HUES6 (cell line): ENCODE measurements around the gene NIPBL.
"Not testable (repeated sequence)": the region's sequence is repeated elsewhere in the genome, so short reads cannot be mapped to it uniquely, and the experiment has no call there.

Experiments used
- H3K27ac ChIP-seq: 2 replicates; pipeline ENCODE4 v1.7.0; 2013; ENCODE audit warnings: low read depth, mild to moderate bottlenecking, low read length, inconsistent platforms
- H3K27me3 ChIP-seq: 2 replicates; pipeline ENCODE4 v1.6.1; 2013; ENCODE audit warnings: low read length; ENCODE audit not compliant: control insufficient read depth, insufficient read depth
- H3K36me3 ChIP-seq: 2 replicates; pipeline ENCODE4 v1.6.1; 2013; ENCODE audit warnings: low read length; ENCODE audit not compliant: control insufficient read depth, insufficient read depth
- H3K4me1 ChIP-seq: 2 replicates; pipeline ENCODE4 v1.6.1; 2013; ENCODE audit warnings: low read length; ENCODE audit not compliant: control insufficient read depth, insufficient read depth
- H3K4me3 ChIP-seq: 2 replicates; pipeline ENCODE4 v1.5.1; 2013; ENCODE audit warnings: low read depth, low read length
- H3K9ac ChIP-seq: one replicate; pipeline ENCODE4 v1.6.1; 2013; ENCODE audit warnings: mild to moderate bottlenecking, low read length
- H3K9me3 ChIP-seq: 2 replicates; pipeline ENCODE4 v1.6.1; 2013; ENCODE audit warnings: low read depth, low read length; ENCODE audit not compliant: control insufficient read depth, insufficient read depth

Gene NIPBL

DNA sequence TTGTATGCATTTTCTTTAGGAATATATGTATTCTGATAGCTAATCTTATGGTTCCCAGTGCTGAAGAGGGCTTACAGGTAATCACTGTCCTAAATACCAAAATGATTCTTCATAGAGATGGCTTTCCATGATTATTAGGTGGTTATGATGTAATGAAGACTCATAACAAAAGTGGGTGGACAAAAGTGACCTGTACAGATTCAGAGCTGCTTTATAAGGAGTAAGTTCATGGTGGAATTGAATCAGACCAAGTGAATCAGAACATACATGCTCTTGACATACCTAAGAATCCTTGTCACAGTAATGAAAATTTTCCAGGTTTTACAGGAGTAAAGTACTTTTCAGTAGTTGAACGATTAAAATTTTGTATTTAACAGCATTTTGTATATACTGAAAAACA lies 105.6 kb downstream of the NIPBL start:
- peaks cover 17% of the 10 kb centered on the region for H3K36me3 ChIP-seq
- H3K9me3 ChIP-seq = no peaks in the 10 kb centered on the region
- H3K4me3 ChIP-seq = no peak overlapping the region
- H3K9ac ChIP-seq = no peak overlapping the region
- no peaks in the 10 kb centered on the region for H3K4me1 ChIP-seq
- H3K27me3 ChIP-seq = no peaks in the 10 kb centered on the region
- H3K27ac ChIP-seq = no peak overlapping the region

- Histone ChIP-seq H3K9ac (no peak overlapping the region), H3K36me3 (peaks cover 17% of the 10 kb centered on the region), H3K27ac (no peak overlapping the region), H3K27me3 (no peaks in the 10 kb centered on the region), H3K9me3 (no peaks in the 10 kb centered on the region), H3K4me3 (no peak overlapping the region), H3K4me1 (no peaks in the 10 kb centered on the region)
Observed at GRCh38 chr5:36985387-36985786, 108.8 kb downstream of the NIPBL start.

DNA sequence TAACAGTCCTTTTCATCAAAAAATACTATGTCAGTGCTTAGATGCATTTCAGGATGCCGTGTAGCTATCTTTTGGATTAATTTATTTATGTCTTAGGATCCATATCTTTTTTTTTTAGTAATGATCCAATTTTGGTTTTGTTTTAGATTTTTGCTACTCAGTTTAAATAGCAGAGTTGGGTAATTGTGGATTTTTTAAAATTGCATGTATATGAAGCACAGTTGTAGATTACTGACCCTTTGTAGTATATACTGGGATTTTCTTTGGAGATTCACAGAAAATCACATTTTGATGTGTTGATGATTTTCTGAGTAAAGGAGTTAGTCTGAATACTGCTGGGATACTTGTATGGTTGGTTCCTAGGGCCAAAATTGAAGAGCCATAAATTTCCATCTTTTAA lies 111.8 kb downstream of the NIPBL start:
- peaks cover 17% of the 10 kb centered on the region for H3K36me3 ChIP-seq
- no peaks in the 10 kb centered on the region for H3K9me3 ChIP-seq
- H3K27ac ChIP-seq = no peak overlapping the region

GRCh38 chr5:36998578-36998977 lies 122.0 kb downstream of the NIPBL start:
- H3K27ac ChIP-seq = no peak overlapping the region
- no peaks in the 10 kb centered on the region for H3K4me1 ChIP-seq
- peaks cover 48% of the 10 kb centered on the region for H3K36me3 ChIP-seq
- no peak overlapping the region for H3K9ac ChIP-seq
- H3K27me3 ChIP-seq = no peaks in the 10 kb centered on the region
- no peaks in the 10 kb centered on the region for H3K9me3 ChIP-seq
- no peak overlapping the region for H3K4me3 ChIP-seq

More for the DNA sequence above, 111.8 kb downstream of the NIPBL start:
- H3K4me1 ChIP-seq = no peaks in the 10 kb centered on the region
- no peak overlapping the region for H3K9ac ChIP-seq
- no peaks in the 10 kb centered on the region for H3K27me3 ChIP-seq
- no peak overlapping the region for H3K4me3 ChIP-seq

GRCh38 chr5:37002176-37002751 lies 125.7 kb downstream of the NIPBL start:
- H3K9me3 ChIP-seq = no peaks in the 10 kb centered on the region
- H3K4me3 ChIP-seq = no peak overlapping the region
- H3K27ac ChIP-seq = no peak overlapping the region
- H3K4me1 ChIP-seq = no peaks in the 10 kb centered on the region
- H3K9ac ChIP-seq = no peak overlapping the region
- no peaks in the 10 kb centered on the region for H3K27me3 ChIP-seq
- peaks cover 54% of the 10 kb centered on the region for H3K36me3 ChIP-seq

- Histone ChIP-seq H3K9me3 (no peaks in the 10 kb centered on the region), H3K4me3 (no peak overlapping the region), H3K36me3 (peaks cover 71% of the 10 kb centered on the region), H3K4me1 (no peaks in the 10 kb centered on the region), H3K9ac (no peak overlapping the region), H3K27me3 (no peaks in the 10 kb centered on the region), H3K27ac (no peak overlapping the region)
Observed at GRCh38 chr5:37005252-37005651, 128.7 kb downstream of the NIPBL start.

DNA sequence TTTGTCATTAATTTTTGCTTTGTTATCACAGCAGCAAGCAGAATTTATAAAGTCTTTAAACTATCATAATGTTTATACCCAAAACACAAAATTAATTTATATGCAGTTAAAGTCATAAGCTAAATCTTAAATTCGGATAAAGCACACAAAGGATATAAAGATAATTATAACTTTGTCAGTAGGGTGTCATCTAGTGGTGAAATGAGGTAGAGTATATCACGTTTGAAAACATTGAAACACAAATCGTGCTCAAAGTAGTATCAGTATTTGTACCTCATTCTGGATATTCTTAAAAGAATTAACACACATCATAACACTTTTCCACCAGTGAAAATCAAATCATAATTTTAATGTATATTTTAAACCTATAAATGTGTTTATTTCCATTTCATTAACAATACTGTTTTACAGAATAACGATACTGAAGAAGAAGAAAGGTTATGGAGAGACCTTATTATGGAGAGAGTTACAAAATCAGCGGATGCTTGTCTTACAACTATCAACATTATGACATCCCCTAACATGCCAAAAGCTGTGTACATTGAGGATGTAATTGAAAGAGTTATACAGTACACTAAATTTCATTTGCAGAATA lies 129.5 kb downstream of the NIPBL start:
- Histone ChIP-seq H3K9ac (no peak overlapping the region), H3K27ac (no peak overlapping the region), H3K36me3 (peaks cover 70% of the 10 kb centered on the region), H3K4me1 (no peaks in the 10 kb centered on the region), H3K4me3 (no peak overlapping the region), H3K9me3 (no peaks in the 10 kb centered on the region), H3K27me3 (no peaks in the 10 kb centered on the region)

- H3K36me3 ChIP-seq = peaks cover 60% of the 10 kb centered on the region
- H3K27me3 ChIP-seq, H3K4me3 ChIP-seq, H3K9ac ChIP-seq, H3K4me1 ChIP-seq, H3K9me3 ChIP-seq, H3K27ac ChIP-seq: not testable (repeated sequence)
Observed at GRCh38 chr5:37013181-37013580, 136.6 kb downstream of the NIPBL start.

- Histone ChIP-seq H3K36me3 (peaks cover 57% of the 10 kb centered on the region), H3K9ac (no peak overlapping the region), H3K4me1 (no peaks in the 10 kb centered on the region), H3K27me3 (no peaks in the 10 kb centered on the region), H3K4me3 (no peak overlapping the region), H3K9me3 (no peaks in the 10 kb centered on the region), H3K27ac (no peak overlapping the region)
Observed at GRCh38 chr5:37014321-37014720, 137.8 kb downstream of the NIPBL start.

DNA sequence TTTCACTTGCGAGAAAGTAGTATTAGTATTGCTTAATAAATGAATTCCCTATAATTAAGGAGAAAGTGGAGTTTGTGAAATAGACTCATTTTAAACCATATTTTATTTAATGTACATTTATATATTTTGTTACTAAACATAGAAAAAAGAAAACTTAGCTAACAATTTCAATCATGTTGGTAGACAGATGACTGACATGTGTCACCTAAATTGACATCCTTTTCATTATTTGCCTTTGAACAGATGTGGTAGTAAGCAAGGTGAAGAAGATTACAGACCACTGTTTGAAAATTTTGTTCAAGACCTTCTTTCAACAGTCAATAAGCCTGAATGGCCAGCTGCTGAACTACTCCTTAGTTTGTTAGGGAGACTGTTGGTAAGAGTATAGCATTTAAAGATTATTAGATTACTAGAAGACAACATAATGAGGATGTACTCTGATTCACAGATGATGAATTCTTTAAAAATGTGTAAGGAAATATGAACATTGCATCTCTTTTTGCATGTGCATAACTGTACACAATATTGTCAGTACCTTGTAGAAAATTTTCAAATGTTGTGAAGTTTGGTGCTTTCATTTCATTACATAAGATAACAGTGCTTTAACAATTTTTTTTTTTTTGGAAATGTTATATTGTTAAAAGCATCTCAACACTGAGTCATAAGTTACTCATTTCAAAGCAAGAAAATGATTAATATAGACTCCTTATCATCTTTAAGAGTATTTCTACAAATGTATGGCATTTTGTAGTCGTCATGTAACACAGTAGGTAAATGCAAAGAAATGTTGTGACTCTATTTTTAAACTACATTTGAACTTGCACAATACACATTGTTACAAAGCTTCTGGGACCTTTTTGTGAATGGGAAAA lies 139.5 kb downstream of the NIPBL start:
- Histone ChIP-seq H3K9me3 (no peaks in the 10 kb centered on the region), H3K27ac (no peak overlapping the region), H3K4me1 (no peaks in the 10 kb centered on the region), H3K9ac (no peak overlapping the region), H3K36me3 (peaks cover 57% of the 10 kb centered on the region), H3K4me3 (no peak overlapping the region), H3K27me3 (no peaks in the 10 kb centered on the region)

GRCh38 chr5:37028910-37029309 lies 152.3 kb downstream of the NIPBL start:
- H3K9ac ChIP-seq = no peak overlapping the region
- H3K4me1 ChIP-seq = no peaks in the 10 kb centered on the region
- H3K27ac ChIP-seq = no peak overlapping the region
- no peaks in the 10 kb centered on the region for H3K9me3 ChIP-seq
- no peaks in the 10 kb centered on the region for H3K27me3 ChIP-seq
- no peak overlapping the region for H3K4me3 ChIP-seq
- H3K36me3 ChIP-seq = peaks cover 52% of the 10 kb centered on the region
